ENCODE results near the gene BARHL2.

DNA sequence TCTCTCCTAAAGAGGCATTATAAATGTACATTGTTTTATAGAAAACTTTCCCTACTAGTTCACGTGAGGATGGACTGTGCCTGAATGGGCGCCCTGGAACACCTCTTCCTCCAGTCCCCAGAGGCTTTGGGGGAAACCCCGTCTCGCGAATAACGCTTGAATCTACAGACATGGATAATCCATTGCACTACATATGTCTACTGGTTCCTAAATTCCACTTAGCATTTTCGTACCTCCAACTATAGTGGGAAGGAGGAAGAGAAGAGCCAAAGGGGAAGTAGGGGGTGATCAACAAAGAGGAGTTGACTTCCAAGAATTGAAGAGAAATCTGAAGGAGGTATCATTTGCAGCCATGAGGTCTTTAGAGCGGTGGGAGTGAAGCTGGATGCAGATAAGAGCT lies 11.1 kb downstream of the BARHL2 start:
- TF ChIP-seq, protein P1, sequence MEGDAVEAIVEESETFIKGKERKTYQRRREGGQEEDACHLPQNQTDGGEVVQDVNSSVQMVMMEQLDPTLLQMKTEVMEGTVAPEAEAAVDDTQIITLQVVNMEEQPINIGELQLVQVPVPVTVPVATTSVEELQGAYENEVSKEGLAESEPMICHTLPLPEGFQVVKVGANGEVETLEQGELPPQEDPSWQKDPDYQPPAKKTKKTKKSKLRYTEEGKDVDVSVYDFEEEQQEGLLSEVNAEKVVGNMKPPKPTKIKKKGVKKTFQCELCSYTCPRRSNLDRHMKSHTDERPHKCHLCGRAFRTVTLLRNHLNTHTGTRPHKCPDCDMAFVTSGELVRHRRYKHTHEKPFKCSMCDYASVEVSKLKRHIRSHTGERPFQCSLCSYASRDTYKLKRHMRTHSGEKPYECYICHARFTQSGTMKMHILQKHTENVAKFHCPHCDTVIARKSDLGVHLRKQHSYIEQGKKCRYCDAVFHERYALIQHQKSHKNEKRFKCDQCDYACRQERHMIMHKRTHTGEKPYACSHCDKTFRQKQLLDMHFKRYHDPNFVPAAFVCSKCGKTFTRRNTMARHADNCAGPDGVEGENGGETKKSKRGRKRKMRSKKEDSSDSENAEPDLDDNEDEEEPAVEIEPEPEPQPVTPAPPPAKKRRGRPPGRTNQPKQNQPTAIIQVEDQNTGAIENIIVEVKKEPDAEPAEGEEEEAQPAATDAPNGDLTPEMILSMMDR (IDR thresholded peaks at IDR 0.05), result no peak
- TF ChIP-seq POLR2A (IDR thresholded peaks at IDR 0.05), result no peak

All from breast epithelium (tissue), 3 donors.